Fibroblast of the aortic adventitia (primary cell): ENCODE results near the gene CLEC14A. TPM values are rescaled to one million over a fixed set of nuclear protein-coding genes. Genes with fewer than 3 reads are reported as not detected.
A peak's percentile ranks its signal among the peaks of the same experiment; 100 is the strongest.

ENCODE experiments used
- DNase-seq: peaks from one replicate; pipeline ENCODE4 v3.0.0-alpha.2; 2010; ENCODE audit warnings: low read depth
- H3K4me3 ChIP-seq: 2 replicates; pipeline ENCODE4 v1.5.1; 2011; ENCODE audit warnings: low read depth, mild to moderate bottlenecking, control low read depth, low read length, moderate library complexity
- CTCF ChIP-seq: IDR thresholded peaks from 2 replicates; pipeline ENCODE4 v1.5.1; 2011; ENCODE audit warnings: mild to moderate bottlenecking, low read length, control low read depth, inconsistent platforms; ENCODE audit not compliant: insufficient read depth
- total RNA-seq: library from RNA; depleted of rRNA; stranded (reverse); fragments of >200 nt; gene quantifications from 2 replicates; pipeline ENCODE4 v1.2.3, GENCODE V29; 2012; ENCODE audit warnings: low replicate concordance

The CLEC14A gene
- total RNA-seq, 1 donor: 0.63 TPM

- no peak for DNase-seq
- no peak for TF ChIP-seq CTCF
- no peak overlapping the region for H3K4me3 ChIP-seq
Measured at GRCh38 chr14:38261620-38262019, 5.7 kb upstream of the CLEC14A start.

GRCh38 chr14:38257507-38257906 is 1.6 kb upstream of the CLEC14A start:
- no peak for DNase-seq
- H3K4me3 ChIP-seq: no peak overlapping the region
- no peak for TF ChIP-seq CTCF

- H3K4me3 ChIP-seq: no peak overlapping the region
- TF ChIP-seq CTCF: peak; percentile 11
- DNase-seq: no peak
Measured at GRCh38 chr14:38256533-38256840, 594 bp upstream of the CLEC14A start.

- no peak for TF ChIP-seq CTCF
- no peak for DNase-seq
- H3K4me3 ChIP-seq: no peak overlapping the region
Measured at GRCh38 chr14:38255408-38255672, 553 bp downstream of the CLEC14A start.

GRCh38 chr14:38254571-38255407 is 1.1 kb downstream of the CLEC14A start:
- no peak for DNase-seq

GRCh38 chr14:38253676-38254075 is 2.2 kb downstream of the CLEC14A start:
- DNase-seq: no peak
- TF ChIP-seq CTCF: no peak
- H3K4me3 ChIP-seq: no peak overlapping the region

More at GRCh38 chr14:38254571-38255407, 1.1 kb downstream of the CLEC14A start:
- no peak for TF ChIP-seq CTCF
- no peak overlapping the region for H3K4me3 ChIP-seq
